ENCODE data around the gene WDR35. TPM values are rescaled to one million over a fixed set of nuclear protein-coding genes. Genes with fewer than 3 reads are reported as not detected.

The WDR35 gene
- polyA plus RNA-seq (ENCODE audit: insufficient read length in 3 of 3), result 10 to 100 TPM; 26.7 to 30.7 (median 30.6) TPM
- long read RNA-seq, donor 1, result 0 reads
- long read RNA-seq, donor 2, result 0 reads
- long read RNA-seq, donor 3, result 0 reads
- long read RNA-seq, donor 4, result 0 reads
- long read RNA-seq, donor 5, result 0 reads
- long read RNA-seq, donor 6, partial matches to known transcripts, result 5 of 5 reads
- long read RNA-seq, donor 6, other reads (novel, unspliced or antisense), result 0 of 5 reads
- long read RNA-seq, donor 7, full-length matches to known transcripts, result 1 of 9 reads
- long read RNA-seq, donor 7, partial matches to known transcripts, result 8 of 9 reads
- long read RNA-seq, donor 7, other reads (novel, unspliced or antisense), result 0 of 9 reads
- long read RNA-seq, donor 8, full-length matches to known transcripts, result 2 of 17 reads
- long read RNA-seq, donor 8, partial matches to known transcripts, result 15 of 17 reads
- long read RNA-seq, donor 8, other reads (novel, unspliced or antisense), result 0 of 17 reads
- long read RNA-seq, donor 9, result 0 reads
- long read RNA-seq, donor 10, result 0 reads
- long read RNA-seq, donor 11, result 0 reads
- long read RNA-seq, donor 12, result 0 reads
- long read RNA-seq, donor 13, partial matches to known transcripts, result 20 of 20 reads
- long read RNA-seq, donor 13, other reads (novel, unspliced or antisense), result 0 of 20 reads
- long read RNA-seq, donor 14, result 0 reads
- long read RNA-seq, donor 15, partial matches to known transcripts, result 0 of 1 reads
- long read RNA-seq, donor 15, other reads (novel, unspliced or antisense), result 0 of 1 reads
- long read RNA-seq, donor 16, full-length matches to known transcripts, result 3 of 21 reads
- long read RNA-seq, donor 16, partial matches to known transcripts, result 18 of 21 reads
- long read RNA-seq, donor 16, other reads (novel, unspliced or antisense), result 0 of 21 reads

GRCh38 chr2:19989667-19990415, at the start of gene WDR35:
Gene WDR35, minus strand, starts transcription at chr2:19990105. Its CDS starts 90 bp downstream, at chr2:19990015.
- DNase-seq (ENCODE audit: extremely low read depth in 1 of 11, low read depth in 9 of 11, low spot score in 4 of 11), result peak; percentile 66 to 84 (median 77)

GRCh38 chr2:20037660-20038059, 47.8 kb upstream of the WDR35 start:
- DNase-seq (ENCODE audit: extremely low read depth in 1 of 11, low read depth in 9 of 11, low spot score in 4 of 11), result no peak

- no peak for DNase-seq (ENCODE audit: extremely low read depth in 1 of 11, low read depth in 9 of 11, low spot score in 4 of 11)
These were observed 46.2 kb upstream of the WDR35 start for GRCh38 chr2:20035955-20036666.

- DNase-seq (ENCODE audit: extremely low read depth in 1 of 11, low read depth in 9 of 11, low spot score in 4 of 11), result peak in 1 of 11 donors; percentile 14
These were observed 44.9 kb upstream of the WDR35 start for GRCh38 chr2:20034821-20035220.

- DNase-seq (ENCODE audit: extremely low read depth in 1 of 11, low read depth in 9 of 11, low spot score in 4 of 11), result no peak
These were observed 44.3 kb upstream of the WDR35 start for GRCh38 chr2:20034218-20034617.

GRCh38 chr2:20033322-20033721, 43.4 kb upstream of the WDR35 start:
- no peak for DNase-seq (ENCODE audit: extremely low read depth in 1 of 11, low read depth in 9 of 11, low spot score in 4 of 11)

- no peak for DNase-seq (ENCODE audit: extremely low read depth in 1 of 11, low read depth in 9 of 11, low spot score in 4 of 11)
These were observed 40.3 kb upstream of the WDR35 start for GRCh38 chr2:20030224-20030623.

- DNase-seq (ENCODE audit: extremely low read depth in 1 of 11, low read depth in 9 of 11, low spot score in 4 of 11), result no peak
These were observed 38.0 kb upstream of the WDR35 start for GRCh38 chr2:20027705-20028434.

- no peak for DNase-seq (ENCODE audit: extremely low read depth in 1 of 11, low read depth in 9 of 11, low spot score in 4 of 11)
These were observed 37.4 kb upstream of the WDR35 start for GRCh38 chr2:20027260-20027677.

GRCh38 chr2:20025065-20025786, 35.3 kb upstream of the WDR35 start:
- no peak for DNase-seq (ENCODE audit: extremely low read depth in 1 of 11, low read depth in 9 of 11, low spot score in 4 of 11)

- no peak for DNase-seq (ENCODE audit: extremely low read depth in 1 of 11, low read depth in 9 of 11, low spot score in 4 of 11)
These were observed 33.8 kb upstream of the WDR35 start for GRCh38 chr2:20023688-20024087.

- DNase-seq (ENCODE audit: extremely low read depth in 1 of 11, low read depth in 9 of 11, low spot score in 4 of 11), result no peak
These were observed 31.6 kb upstream of the WDR35 start for GRCh38 chr2:20021405-20022009.

- no peak for DNase-seq (ENCODE audit: extremely low read depth in 1 of 11, low read depth in 9 of 11, low spot score in 4 of 11)
These were observed 29.8 kb upstream of the WDR35 start for GRCh38 chr2:20019747-20020146.

- no peak for DNase-seq (ENCODE audit: extremely low read depth in 1 of 11, low read depth in 9 of 11, low spot score in 4 of 11)
These were observed 28.8 kb upstream of the WDR35 start for GRCh38 chr2:20018601-20019152.

GRCh38 chr2:20016346-20016745, 26.4 kb upstream of the WDR35 start:
- DNase-seq (ENCODE audit: extremely low read depth in 1 of 11, low read depth in 9 of 11, low spot score in 4 of 11), result no peak

- peak in 4 of 11 donors; percentile 24 to 62 (median 48) for DNase-seq (ENCODE audit: extremely low read depth in 1 of 11, low read depth in 9 of 11, low spot score in 4 of 11)
These were observed 25.7 kb upstream of the WDR35 start for GRCh38 chr2:20015482-20016083.
